GM12875 (cell line): Measurements from ENCODE around the gene KCNK6.
A peak's percentile ranks its signal among the peaks of the same experiment; 100 is the strongest.

Experiments used
- H3K4me3 ChIP-seq: one replicate; pipeline ENCODE4 v1.5.1; 2011; ENCODE audit warnings: low read depth, low read length, control low read depth
- TF ChIP-seq, protein P1 (sequence below): IDR thresholded peaks from 2 replicates; pipeline ENCODE4 v1.5.1; 2011; ENCODE audit warnings: low read depth, mild to moderate bottlenecking, control low read depth, inconsistent platforms, low read length, moderate library complexity, borderline replicate concordance; ENCODE audit not compliant: insufficient read depth

The KCNK6 gene

DNA sequence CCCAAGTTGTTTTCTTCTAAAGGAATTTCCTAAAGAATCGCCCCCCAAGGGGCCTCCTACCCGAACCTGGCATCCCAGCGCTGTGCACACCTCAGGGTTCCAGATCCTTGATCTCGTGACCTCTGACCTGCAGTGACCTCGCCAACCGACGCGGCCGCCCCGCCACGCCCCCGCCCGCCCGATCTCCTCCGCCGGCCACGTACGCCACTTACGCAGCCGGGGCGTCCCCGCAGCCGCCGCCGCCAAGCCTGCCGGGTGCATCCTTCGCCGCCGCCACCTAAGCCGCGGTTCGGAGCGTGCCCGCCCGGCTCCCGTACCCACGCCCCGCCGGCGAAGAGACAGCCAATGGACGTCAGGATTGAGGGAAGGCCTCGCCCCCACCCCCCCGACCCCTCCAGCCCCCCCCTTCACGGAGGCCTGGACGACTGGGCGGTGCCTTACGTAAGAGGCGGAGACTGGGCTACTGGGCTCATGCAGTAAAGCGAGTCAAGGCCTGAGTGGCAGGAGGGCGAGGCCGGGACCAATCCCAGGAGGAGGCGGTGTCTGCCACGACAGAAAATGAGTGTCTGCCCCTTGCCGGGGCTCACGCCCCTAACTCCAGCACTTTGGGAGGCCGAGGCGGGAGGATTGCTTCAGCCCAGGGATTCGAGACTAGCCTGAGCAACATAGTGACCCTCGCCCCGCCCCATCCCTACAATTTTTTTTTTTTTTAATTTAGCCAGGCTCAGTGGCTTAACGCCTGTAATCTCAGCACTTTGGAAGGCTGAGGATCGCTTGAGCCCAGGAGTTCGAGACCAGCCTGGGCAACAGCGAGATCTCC, 3.8 kb upstream of the KCNK6 start, which contains the start of gene YIF1B:
Gene YIF1B (minus strand): TSS at position 291 of the 820 bp plus-strand sequence. CDS start 30 bp downstream, at position 261.
- TF ChIP-seq, protein P1, sequence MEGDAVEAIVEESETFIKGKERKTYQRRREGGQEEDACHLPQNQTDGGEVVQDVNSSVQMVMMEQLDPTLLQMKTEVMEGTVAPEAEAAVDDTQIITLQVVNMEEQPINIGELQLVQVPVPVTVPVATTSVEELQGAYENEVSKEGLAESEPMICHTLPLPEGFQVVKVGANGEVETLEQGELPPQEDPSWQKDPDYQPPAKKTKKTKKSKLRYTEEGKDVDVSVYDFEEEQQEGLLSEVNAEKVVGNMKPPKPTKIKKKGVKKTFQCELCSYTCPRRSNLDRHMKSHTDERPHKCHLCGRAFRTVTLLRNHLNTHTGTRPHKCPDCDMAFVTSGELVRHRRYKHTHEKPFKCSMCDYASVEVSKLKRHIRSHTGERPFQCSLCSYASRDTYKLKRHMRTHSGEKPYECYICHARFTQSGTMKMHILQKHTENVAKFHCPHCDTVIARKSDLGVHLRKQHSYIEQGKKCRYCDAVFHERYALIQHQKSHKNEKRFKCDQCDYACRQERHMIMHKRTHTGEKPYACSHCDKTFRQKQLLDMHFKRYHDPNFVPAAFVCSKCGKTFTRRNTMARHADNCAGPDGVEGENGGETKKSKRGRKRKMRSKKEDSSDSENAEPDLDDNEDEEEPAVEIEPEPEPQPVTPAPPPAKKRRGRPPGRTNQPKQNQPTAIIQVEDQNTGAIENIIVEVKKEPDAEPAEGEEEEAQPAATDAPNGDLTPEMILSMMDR: no peak
- H3K4me3 ChIP-seq: peak within 1 kb of the TSS; percentile 88

GRCh38 chr19:38316477-38317067, 3.1 kb upstream of the KCNK6 start:
- TF ChIP-seq, protein P1: no peak
- peak overlapping the region; percentile 57 for H3K4me3 ChIP-seq

DNA sequence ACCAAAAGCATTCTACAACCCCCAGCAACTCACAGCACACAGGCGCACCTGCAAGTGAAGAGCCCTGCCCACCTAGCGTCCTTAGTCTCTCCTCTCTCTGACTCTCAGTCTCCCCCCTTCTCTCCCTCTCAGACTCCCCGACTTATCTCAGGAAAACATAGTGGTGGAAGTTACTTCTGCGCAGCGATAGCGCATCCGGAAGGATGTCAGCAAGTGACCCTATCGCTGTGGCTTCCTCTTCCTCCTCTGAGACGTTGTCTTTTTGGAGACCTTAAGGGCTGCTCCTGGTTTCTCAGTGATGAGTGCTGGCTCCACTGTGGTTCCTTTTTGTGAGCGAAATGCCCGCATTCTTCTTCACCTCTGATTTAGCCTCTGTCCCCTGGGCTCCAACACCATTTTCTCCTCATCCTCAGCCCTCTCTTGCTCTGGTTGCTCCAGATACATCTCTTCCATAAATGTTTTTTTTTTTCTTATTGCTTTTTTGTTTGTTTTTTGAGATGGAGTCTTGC, 2.5 kb upstream of the KCNK6 start:
- H3K4me3 ChIP-seq: no peak overlapping the region
- TF ChIP-seq, protein P1: no peak

DNA sequence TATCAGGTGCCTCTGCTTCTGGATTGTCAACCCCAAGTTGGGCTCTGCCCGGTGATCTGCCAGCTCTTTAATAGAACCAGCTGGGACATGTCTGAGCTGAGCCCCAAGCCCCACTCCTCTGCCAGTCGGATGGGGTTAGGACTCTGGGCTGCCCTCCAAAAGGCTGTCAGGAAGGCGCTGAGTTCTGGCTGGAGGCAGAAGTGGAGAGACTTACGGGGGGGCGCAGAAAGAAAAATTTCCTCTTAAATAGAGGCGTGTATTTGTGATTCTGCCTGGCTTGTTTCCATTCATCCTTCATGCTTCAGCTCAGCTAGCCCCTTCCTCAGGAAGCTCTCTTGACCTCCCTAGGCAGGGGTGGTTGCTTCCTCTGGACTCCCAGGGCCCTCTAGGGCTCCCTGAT, 985 bp upstream of the KCNK6 start:
- H3K4me3 ChIP-seq: no peak overlapping the region
- TF ChIP-seq, protein P1: no peak

GRCh38 chr19:38320969-38321339, 1.3 kb downstream of the KCNK6 start:
- no peak overlapping the region for H3K4me3 ChIP-seq
- TF ChIP-seq, protein P1: no peak

- H3K4me3 ChIP-seq: no peak overlapping the region
- TF ChIP-seq, protein P1: no peak
These were observed 2.1 kb downstream of the KCNK6 start for GRCh38 chr19:38321646-38322196.

GRCh38 chr19:38323291-38323690, 3.6 kb downstream of the KCNK6 start:
- H3K4me3 ChIP-seq: no peak overlapping the region
- TF ChIP-seq, protein P1: no peak
